Measurements from ENCODE around the gene RBM8A. TPM values are rescaled to one million over a fixed set of nuclear protein-coding genes. Genes with fewer than 3 reads are reported as not detected.

RBM8A gene
- polyA plus RNA-seq, 1 donor: 122 TPM

- Histone ChIP-seq H3K4me3 (ENCODE audit: low read length) (no peak overlapping the region), H3K9me3 (ENCODE audit: control insufficient read depth, low read depth, low read length) (no peaks in the 10 kb centered on the region), H3K4me1 (ENCODE audit: control insufficient read depth, insufficient read depth, low read length) (peaks cover 13% of the 10 kb centered on the region), H3K27ac (ENCODE audit: low read length) (no peak overlapping the region), H3K27me3 (ENCODE audit: control insufficient read depth, insufficient read depth, low read length) (no peaks in the 10 kb centered on the region), H3K36me3 (ENCODE audit: control insufficient read depth, insufficient read depth, low read length) (no peaks in the 10 kb centered on the region)
- WGBS (ENCODE audit: insufficient coverage, low lambda C conversion rate): no CpG with 5 or more reads among the region's 7 CpGs
- no peak for DNase-seq
Measured at GRCh38 chr1:145893306-145894055, 33.8 kb downstream of the RBM8A start.

DNA sequence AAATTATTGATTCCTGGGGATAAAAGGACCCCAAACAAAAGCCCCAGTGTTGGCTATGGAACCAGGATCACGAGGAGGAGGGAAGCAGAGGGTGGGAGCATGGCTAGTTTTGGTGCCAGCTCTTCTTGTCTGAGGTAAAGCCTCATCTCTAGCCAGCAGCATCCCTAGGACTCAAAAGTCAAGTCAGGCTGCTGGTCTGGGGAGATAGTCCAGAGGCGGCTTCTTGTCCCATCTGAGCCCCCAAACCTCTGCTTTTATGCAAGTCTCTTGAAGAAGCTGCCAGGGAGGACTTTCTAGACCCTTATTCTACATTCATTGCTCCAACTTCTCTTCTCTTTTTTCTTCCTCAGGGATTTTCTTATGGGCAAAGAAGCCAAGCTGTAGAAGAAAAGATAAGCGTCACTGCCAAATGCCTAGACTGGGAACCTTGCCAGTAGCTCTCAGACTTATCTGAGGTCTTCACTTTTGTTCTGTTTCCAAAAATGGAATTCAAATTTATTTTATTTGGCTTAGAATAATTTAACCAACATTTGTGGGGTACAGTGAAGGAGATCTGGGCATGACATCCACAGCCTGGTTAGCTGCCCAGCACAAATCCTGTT, 34.7 kb downstream of the RBM8A start:
- Histone ChIP-seq H3K9me3 (ENCODE audit: control insufficient read depth, low read depth, low read length) (no peaks in the 10 kb centered on the region), H3K27me3 (ENCODE audit: control insufficient read depth, insufficient read depth, low read length) (no peaks in the 10 kb centered on the region), H3K36me3 (ENCODE audit: control insufficient read depth, insufficient read depth, low read length) (no peaks in the 10 kb centered on the region), H3K27ac (ENCODE audit: low read length) (peak overlapping the region; percentile 66), H3K4me1 (ENCODE audit: control insufficient read depth, insufficient read depth, low read length) (peaks cover 13% of the 10 kb centered on the region), H3K4me3 (ENCODE audit: low read length) (no peak overlapping the region)
- no peak for DNase-seq
- WGBS (ENCODE audit: insufficient coverage, low lambda C conversion rate): 100% methylated on average over 1 of the region's 3 CpGs

DNA sequence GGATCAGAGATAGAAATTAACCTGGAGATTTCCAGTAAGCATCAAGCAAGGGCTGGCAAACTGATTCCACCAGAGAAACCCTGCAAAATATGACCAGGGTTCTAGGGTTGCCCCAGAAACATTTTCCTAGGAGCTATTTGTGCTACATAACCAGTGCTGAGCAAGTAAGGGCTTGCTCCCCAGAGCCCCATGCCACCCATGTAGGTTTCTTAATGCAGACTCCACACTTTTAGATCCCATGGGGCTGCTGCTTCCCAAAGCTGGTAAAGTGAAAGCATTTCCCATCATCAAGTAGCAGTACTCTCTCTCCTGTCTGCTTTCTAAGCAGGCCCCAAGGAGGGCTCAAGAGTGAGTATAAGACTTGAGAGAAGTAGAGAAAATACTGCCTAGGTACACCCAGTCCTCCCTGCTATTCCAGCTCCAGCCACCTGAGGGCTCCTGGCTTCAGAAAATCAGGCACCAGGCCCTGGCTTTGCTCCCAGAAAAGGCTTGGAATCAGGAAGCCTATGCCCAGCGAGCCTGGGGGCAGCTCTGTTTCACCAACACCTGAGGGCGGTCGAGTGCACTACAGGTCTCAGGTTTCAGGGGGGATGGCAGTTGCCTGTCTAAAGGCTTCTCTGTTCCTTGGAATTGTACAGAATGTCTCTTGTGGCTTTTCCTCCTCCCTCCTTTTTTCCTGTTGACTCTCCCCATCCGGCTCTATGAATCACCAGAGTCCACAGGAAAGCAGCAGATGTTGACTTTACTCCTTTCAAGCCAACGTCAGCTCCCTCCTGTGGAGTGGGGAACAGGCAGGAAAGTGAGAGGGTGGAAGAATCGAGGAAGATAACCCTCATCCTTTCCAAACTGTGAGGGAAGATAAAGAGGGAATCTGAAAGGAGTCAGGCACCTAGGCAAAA, 35.4 kb downstream of the RBM8A start:
- peak; percentile 91 to 93 for DNase-seq
- peaks cover 13% of the 10 kb centered on the region for H3K4me1 ChIP-seq (ENCODE audit: control insufficient read depth, insufficient read depth, low read length)

DNA sequence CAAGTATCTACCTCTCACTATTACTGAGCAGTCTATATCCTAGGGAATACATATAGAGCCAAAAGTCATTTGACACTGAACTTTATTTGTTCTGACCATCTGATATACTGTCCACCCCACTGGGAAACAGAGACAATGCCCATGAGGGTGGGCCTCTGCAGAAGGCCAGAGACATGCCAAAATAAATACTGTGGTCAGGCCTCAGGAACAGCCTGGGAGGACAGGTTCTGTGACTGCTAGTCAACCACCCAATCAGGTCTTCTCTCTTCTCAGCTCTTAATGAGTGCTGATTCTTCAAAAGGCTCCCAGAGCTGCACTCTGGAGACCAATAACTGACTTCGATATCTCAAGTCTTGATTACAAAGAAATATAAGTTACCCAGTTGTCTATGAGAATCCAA, 36.1 kb downstream of the RBM8A start:
- WGBS (ENCODE audit: insufficient coverage, low lambda C conversion rate): no CpG with 5 or more reads among the region's 1 CpG
- H3K36me3 ChIP-seq (ENCODE audit: control insufficient read depth, insufficient read depth, low read length): no peaks in the 10 kb centered on the region
- DNase-seq: no peak

More for the DNA sequence above, 35.4 kb downstream of the RBM8A start:
- Histone ChIP-seq H3K4me3 (ENCODE audit: low read length) (no peak overlapping the region), H3K9me3 (ENCODE audit: control insufficient read depth, low read depth, low read length) (no peaks in the 10 kb centered on the region), H3K27me3 (ENCODE audit: control insufficient read depth, insufficient read depth, low read length) (no peaks in the 10 kb centered on the region), H3K36me3 (ENCODE audit: control insufficient read depth, insufficient read depth, low read length) (no peaks in the 10 kb centered on the region), H3K27ac (ENCODE audit: low read length) (peak overlapping the region; percentile 66)
- WGBS (ENCODE audit: insufficient coverage, low lambda C conversion rate): 10% methylated on average over 2 of the region's 6 CpGs

GRCh38 chr1:145889722-145890121, 37.6 kb downstream of the RBM8A start:
- H3K27ac ChIP-seq (ENCODE audit: low read length): no peak overlapping the region
- peaks cover 13% of the 10 kb centered on the region for H3K4me1 ChIP-seq (ENCODE audit: control insufficient read depth, insufficient read depth, low read length)
- WGBS (ENCODE audit: insufficient coverage, low lambda C conversion rate): no CpG with 5 or more reads among the region's 3 CpGs

More for the DNA sequence above, 36.1 kb downstream of the RBM8A start:
- H3K27ac ChIP-seq (ENCODE audit: low read length): no peak overlapping the region
- H3K27me3 ChIP-seq (ENCODE audit: control insufficient read depth, insufficient read depth, low read length): no peaks in the 10 kb centered on the region
- peaks cover 13% of the 10 kb centered on the region for H3K4me1 ChIP-seq (ENCODE audit: control insufficient read depth, insufficient read depth, low read length)
- H3K9me3 ChIP-seq (ENCODE audit: control insufficient read depth, low read depth, low read length): no peaks in the 10 kb centered on the region
- H3K4me3 ChIP-seq (ENCODE audit: low read length): no peak overlapping the region

GRCh38 chr1:145887631-145888030, 39.7 kb downstream of the RBM8A start:
- H3K36me3 ChIP-seq (ENCODE audit: control insufficient read depth, insufficient read depth, low read length): no peaks in the 10 kb centered on the region
- no peak overlapping the region for H3K4me3 ChIP-seq (ENCODE audit: low read length)
- H3K27me3 ChIP-seq (ENCODE audit: control insufficient read depth, insufficient read depth, low read length): peaks cover 17% of the 10 kb centered on the region
- H3K27ac ChIP-seq (ENCODE audit: low read length): no peak overlapping the region
- WGBS (ENCODE audit: insufficient coverage, low lambda C conversion rate): no CpG with 5 or more reads among the region's 5 CpGs
- H3K9me3 ChIP-seq (ENCODE audit: control insufficient read depth, low read depth, low read length): no peaks in the 10 kb centered on the region
- no peak for DNase-seq
- H3K4me1 ChIP-seq (ENCODE audit: control insufficient read depth, insufficient read depth, low read length): peaks cover 12% of the 10 kb centered on the region

More at GRCh38 chr1:145889722-145890121, 37.6 kb downstream of the RBM8A start:
- DNase-seq: no peak
- Histone ChIP-seq H3K4me3 (ENCODE audit: low read length) (no peak overlapping the region), H3K9me3 (ENCODE audit: control insufficient read depth, low read depth, low read length) (no peaks in the 10 kb centered on the region), H3K36me3 (ENCODE audit: control insufficient read depth, insufficient read depth, low read length) (no peaks in the 10 kb centered on the region), H3K27me3 (ENCODE audit: control insufficient read depth, insufficient read depth, low read length) (peaks cover 5% of the 10 kb centered on the region)

DNA sequence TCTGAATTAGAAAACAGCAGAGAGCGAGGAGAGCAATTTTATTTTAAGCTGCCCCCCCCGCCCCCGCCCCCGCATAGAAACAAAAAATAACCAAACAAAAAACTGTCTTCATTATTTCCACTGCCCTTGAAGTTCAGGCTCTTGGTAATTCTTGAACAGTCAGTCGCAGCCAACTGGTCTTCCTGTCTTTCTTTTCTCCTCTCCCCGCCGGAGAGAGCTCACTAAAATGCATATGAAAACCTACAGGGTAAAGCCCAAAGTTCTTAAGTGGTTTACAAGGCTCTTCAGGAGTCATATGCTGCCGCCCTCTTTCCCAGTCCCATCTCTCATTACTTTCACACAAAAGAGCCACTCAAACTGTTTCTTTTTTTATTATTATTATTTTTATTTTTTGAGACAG, 40.5 kb downstream of the RBM8A start:
- H3K9me3 ChIP-seq (ENCODE audit: control insufficient read depth, low read depth, low read length): no peaks in the 10 kb centered on the region
- H3K36me3 ChIP-seq (ENCODE audit: control insufficient read depth, insufficient read depth, low read length): no peaks in the 10 kb centered on the region
- no peak for DNase-seq
- H3K4me1 ChIP-seq (ENCODE audit: control insufficient read depth, insufficient read depth, low read length): peaks cover 6% of the 10 kb centered on the region
- H3K27me3 ChIP-seq (ENCODE audit: control insufficient read depth, insufficient read depth, low read length): peaks cover 17% of the 10 kb centered on the region
- H3K4me3 ChIP-seq (ENCODE audit: low read length): no peak overlapping the region
- no peak overlapping the region for H3K27ac ChIP-seq (ENCODE audit: low read length)
- WGBS (ENCODE audit: insufficient coverage, low lambda C conversion rate): 100% methylated on average over 1 of the region's 8 CpGs

DNA sequence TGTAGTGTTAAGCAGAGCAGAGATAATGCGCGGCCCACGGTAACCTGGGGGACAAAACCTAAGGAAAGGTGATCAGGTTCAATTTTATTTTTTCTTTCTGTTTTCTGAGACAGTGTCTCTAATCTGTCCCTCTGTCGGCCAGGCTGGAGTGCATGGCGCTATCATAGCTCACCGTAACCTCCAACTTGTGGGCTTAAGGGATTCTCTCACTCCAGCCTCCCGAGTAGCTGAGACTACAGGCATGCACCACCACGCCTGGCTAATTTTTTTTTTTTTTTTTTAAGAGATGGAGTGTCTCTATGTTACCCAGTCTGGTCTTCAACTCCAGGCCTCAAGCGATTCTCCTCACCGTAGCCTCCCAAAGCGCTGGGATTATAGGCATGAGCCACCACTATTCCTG, 40.9 kb downstream of the RBM8A start:
- WGBS (ENCODE audit: insufficient coverage, low lambda C conversion rate): no CpG with 5 or more reads among the region's 11 CpGs

DNA sequence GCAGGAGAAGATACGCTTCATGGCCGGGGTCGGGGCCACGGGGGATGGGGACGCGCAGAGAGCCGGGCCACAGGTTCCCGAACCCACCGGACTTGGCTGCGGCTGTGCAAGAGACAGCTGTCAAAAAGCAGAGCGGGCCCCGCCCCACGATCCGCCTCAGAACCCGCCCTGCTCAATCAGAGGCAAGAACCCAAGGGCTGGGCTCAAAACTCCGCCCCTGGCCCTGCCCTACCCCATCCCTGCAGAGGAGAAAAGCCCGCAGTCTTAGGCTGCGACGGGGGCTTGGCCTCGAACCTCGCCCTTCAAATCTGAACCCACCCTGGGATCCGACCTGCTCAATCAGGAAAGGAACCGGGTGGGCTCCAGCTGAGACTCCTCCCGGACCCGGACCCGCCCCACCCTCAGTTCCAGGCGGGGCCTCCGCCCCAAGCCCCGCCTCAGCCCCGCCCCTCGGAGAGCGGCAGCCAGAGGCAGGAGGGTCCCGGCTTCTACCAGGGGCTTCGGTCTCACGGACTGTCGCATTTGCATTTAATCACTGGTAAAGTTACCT, 41.5 kb downstream of the RBM8A start, which contains the start of gene ANKRD35:
ANKRD35 (minus strand) TSS at position 129 of the 550 bp plus-strand sequence; CDS start at position 21, 108 bp downstream.
- H3K4me1 ChIP-seq (ENCODE audit: control insufficient read depth, insufficient read depth, low read length): no peaks in the 10 kb centered on the region
- H3K4me3 ChIP-seq (ENCODE audit: low read length): peak within 1 kb of the TSS; percentile 56
- WGBS (ENCODE audit: insufficient coverage, low lambda C conversion rate): no CpG with 5 or more reads among the region's 36 CpGs
- H3K9me3 ChIP-seq (ENCODE audit: control insufficient read depth, low read depth, low read length): no peaks in the 10 kb centered on the region
- H3K27ac ChIP-seq (ENCODE audit: low read length): no peak within 1 kb of the TSS
- H3K36me3 ChIP-seq (ENCODE audit: control insufficient read depth, insufficient read depth, low read length): no peaks in the 10 kb centered on the region
- DNase-seq: peak; percentile 45 to 77
- peaks cover 17% of the 10 kb centered on the region for H3K27me3 ChIP-seq (ENCODE audit: control insufficient read depth, insufficient read depth, low read length)

More for the DNA sequence above, 40.9 kb downstream of the RBM8A start:
- peaks cover 17% of the 10 kb centered on the region for H3K27me3 ChIP-seq (ENCODE audit: control insufficient read depth, insufficient read depth, low read length)
- H3K4me1 ChIP-seq (ENCODE audit: control insufficient read depth, insufficient read depth, low read length): peaks cover 2% of the 10 kb centered on the region
- H3K27ac ChIP-seq (ENCODE audit: low read length): no peak overlapping the region
- H3K9me3 ChIP-seq (ENCODE audit: control insufficient read depth, low read depth, low read length): no peaks in the 10 kb centered on the region
- H3K36me3 ChIP-seq (ENCODE audit: control insufficient read depth, insufficient read depth, low read length): no peaks in the 10 kb centered on the region
- H3K4me3 ChIP-seq (ENCODE audit: low read length): peak overlapping the region; percentile 56
- no peak for DNase-seq

GRCh38 chr1:145884675-145885074, 42.6 kb downstream of the RBM8A start:
- Histone ChIP-seq H3K27ac (ENCODE audit: low read length) (no peak overlapping the region), H3K4me1 (ENCODE audit: control insufficient read depth, insufficient read depth, low read length) (no peaks in the 10 kb centered on the region), H3K27me3 (ENCODE audit: control insufficient read depth, insufficient read depth, low read length) (peaks cover 17% of the 10 kb centered on the region), H3K4me3 (ENCODE audit: low read length) (no peak overlapping the region), H3K36me3 (ENCODE audit: control insufficient read depth, insufficient read depth, low read length) (no peaks in the 10 kb centered on the region), H3K9me3 (ENCODE audit: control insufficient read depth, low read depth, low read length) (no peaks in the 10 kb centered on the region)
- 100% methylated on average over 1 of the region's 1 CpG for WGBS (ENCODE audit: insufficient coverage, low lambda C conversion rate)
- DNase-seq: no peak
